Posterior vena cava (tissue), 2 donors: ENCODE results near the gene KAT8. TPM values are rescaled to one million over a fixed set of nuclear protein-coding genes. Genes with fewer than 3 reads are reported as not detected.
A peak's percentile ranks its signal among the peaks of the same experiment; 100 is the strongest.

Experiments
- DNase-seq: peaks from one replicate; pipeline ENCODE4 v3.0.0-alpha.2; 2020; ENCODE audit warnings: low spot score
- intact Hi-C, 2 donors: fragments of 100-400 bp; cut with DNase I; formaldehyde crosslinking; loops; one replicate each; pipeline versions ENCODE4 v1.14.1 to v1.14.2; 2022 to 2023
- total RNA-seq, 2 donors: library from RNA; stranded (reverse); fragmentation: NEBNext Ultra II Directional; extraction: Animal tissue kit (Norgen Biotek cat#: 25700); gene quantifications; one replicate each; pipeline ENCODE4 v1.2.1, GENCODE V29; 2021
- donor health status: DM: yes; HTN: yes; CAD: no.
- donor health status: DM: yes; HTN: yes; CAD: no.

KAT8 gene
- total RNA-seq, 2 donors from 2014 or later = 49.9 to 51.3 TPM

- intact Hi-C loops = loop anchor here in 1 of 2 donors (10.0 kb wide), 1 partner anchor 368 kb away; no protein-coding TSS in a partner anchor
- no peak for DNase-seq
These were observed 35.0 kb upstream of the KAT8 start for GRCh38 chr16:31082368-31083045.

GRCh38 chr16:31083081-31083480, 34.4 kb upstream of the KAT8 start:
- DNase-seq = no peak
- intact Hi-C loops = loop anchor here in 1 of 2 donors (10.0 kb wide), 1 partner anchor 368 kb away; no protein-coding TSS in a partner anchor

- intact Hi-C loops = loop anchor here in 1 of 2 donors (10.0 kb wide), 1 partner anchor 369 kb away; no protein-coding TSS in a partner anchor
These were observed 33.9 kb upstream of the KAT8 start for GRCh38 chr16:31083556-31083955.

GRCh38 chr16:31083981-31084380, 33.5 kb upstream of the KAT8 start:
- intact Hi-C loops = loop anchor here in 1 of 2 donors (10.0 kb wide), 1 partner anchor 369 kb away; no protein-coding TSS in a partner anchor
- DNase-seq = no peak

More at GRCh38 chr16:31083556-31083955, 33.9 kb upstream of the KAT8 start:
- no peak for DNase-seq

DNA sequence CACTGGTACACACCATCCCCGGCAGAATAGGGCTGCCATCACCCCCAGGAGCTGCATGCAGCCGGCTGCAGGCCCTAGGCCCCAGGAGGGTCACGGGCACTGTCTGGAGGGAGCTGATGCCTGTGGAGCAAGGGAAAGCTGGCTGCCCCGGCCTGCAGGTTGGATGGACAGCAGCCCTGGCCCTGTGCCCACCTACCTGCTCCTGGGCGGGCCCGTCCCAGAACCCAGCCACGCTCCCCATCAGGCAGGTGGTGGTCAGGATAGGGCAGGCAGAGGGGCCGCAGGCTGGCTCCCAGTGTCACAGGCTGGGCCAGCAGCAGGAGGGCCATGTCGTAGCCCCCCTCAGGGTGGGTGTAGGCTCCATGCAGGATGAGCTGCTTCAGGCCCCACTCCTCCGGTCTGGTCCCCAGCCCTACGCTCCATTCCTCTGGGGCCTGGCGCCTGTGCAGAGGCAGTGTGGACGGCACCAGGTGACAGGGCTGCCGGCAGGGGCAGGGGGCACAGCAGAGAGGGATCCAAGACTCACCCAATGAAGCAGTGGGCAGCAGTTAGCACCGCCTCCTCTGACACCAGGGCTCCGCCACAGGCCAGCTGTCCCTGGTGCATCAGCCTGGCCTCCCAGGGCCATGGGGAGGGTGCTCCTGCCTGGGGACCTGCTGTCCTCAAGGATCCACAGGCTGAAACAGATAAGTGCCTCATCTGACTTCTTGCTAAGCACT, 32.7 kb upstream of the KAT8 start:
- no peak for DNase-seq
- intact Hi-C loops = loop anchor here in 1 of 2 donors (10.0 kb wide), 1 partner anchor 370 kb away; no protein-coding TSS in a partner anchor

GRCh38 chr16:31085411-31085810, 32.1 kb upstream of the KAT8 start:
- DNase-seq = no peak
- intact Hi-C loops = loop anchor here in 1 of 2 donors (10.0 kb wide), 1 partner anchor 371 kb away; no protein-coding TSS in a partner anchor

- no peak for DNase-seq
- intact Hi-C loops = loop anchor here in 1 of 2 donors (10.0 kb wide), 1 partner anchor 371 kb away; no protein-coding TSS in a partner anchor
These were observed 31.4 kb upstream of the KAT8 start for GRCh38 chr16:31085873-31086628.

- intact Hi-C loops = loop anchor here in 1 of 2 donors (10.0 kb wide), 1 partner anchor 372 kb away; no protein-coding TSS in a partner anchor
- DNase-seq = no peak
These were observed 30.9 kb upstream of the KAT8 start for GRCh38 chr16:31086629-31086906.

GRCh38 chr16:31087481-31087880, 30.0 kb upstream of the KAT8 start:
- DNase-seq = no peak
- intact Hi-C loops = loop anchor here in 1 of 2 donors (10.0 kb wide), 1 partner anchor 373 kb away; no protein-coding TSS in a partner anchor

DNA sequence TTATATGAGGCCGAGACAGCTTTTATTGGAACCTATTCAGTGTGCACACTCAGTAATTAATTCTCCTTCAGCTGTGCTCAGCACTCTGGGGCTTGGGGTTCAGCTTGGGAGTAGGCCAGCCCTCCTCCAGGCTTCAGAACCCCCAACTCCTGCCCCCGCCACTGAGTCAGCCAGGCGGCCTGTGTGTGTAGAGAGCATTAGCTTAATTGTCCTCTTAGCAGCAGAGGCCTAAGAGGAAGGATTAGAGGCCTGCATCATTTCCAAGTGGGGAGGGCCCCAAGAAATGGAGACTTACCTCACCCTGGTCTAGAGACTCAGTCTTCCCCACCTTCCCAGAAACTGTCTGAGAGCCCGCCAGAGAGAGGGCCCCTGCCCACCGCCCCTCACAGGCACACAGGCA, 29.5 kb upstream of the KAT8 start:
- intact Hi-C loops = loop anchor here in 1 of 2 donors (10.0 kb wide), 1 partner anchor 373 kb away; no protein-coding TSS in a partner anchor
- no peak for DNase-seq

- intact Hi-C loops = loop anchor here in 1 of 2 donors (10.0 kb wide), 1 partner anchor 374 kb away; no protein-coding TSS in a partner anchor
- no peak for DNase-seq
These were observed 28.8 kb upstream of the KAT8 start, which contains the start of gene PRSS53 for GRCh38 chr16:31088459-31089183. Gene PRSS53, minus strand, starts transcription at chr16:31088943. Its CDS starts 134 bp downstream, at chr16:31088809.

DNA sequence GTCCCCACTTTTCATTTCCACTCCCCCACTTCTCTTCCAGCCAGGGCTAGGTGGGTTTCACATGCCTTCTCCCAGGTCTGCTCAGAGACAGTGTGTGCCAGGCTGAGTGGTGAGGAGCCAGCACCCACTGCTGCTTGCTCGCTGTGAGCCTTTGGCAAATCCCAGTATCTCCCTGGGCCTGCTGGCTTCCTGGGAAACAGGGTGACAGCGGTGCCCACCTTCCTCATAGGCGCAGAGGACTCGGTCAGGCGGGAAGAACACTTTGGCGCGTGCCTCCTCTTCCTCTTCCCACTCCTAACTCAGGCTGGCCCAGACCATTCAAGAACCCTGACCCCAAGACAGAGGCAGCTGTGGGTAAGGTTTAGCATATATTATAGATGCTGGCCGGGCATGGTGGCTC, 28.3 kb upstream of the KAT8 start:
- no peak for DNase-seq
- intact Hi-C loops = loop anchor here in 1 of 2 donors (10.0 kb wide), 1 partner anchor 374 kb away; no protein-coding TSS in a partner anchor

GRCh38 chr16:31090540-31090939, 26.9 kb upstream of the KAT8 start:
- intact Hi-C loops = loop anchor here in 1 of 2 donors (10.0 kb wide), 1 partner anchor 106 kb away; the partner anchor contains the start of gene HSD3B7
- peak; percentile 50 for DNase-seq

DNA sequence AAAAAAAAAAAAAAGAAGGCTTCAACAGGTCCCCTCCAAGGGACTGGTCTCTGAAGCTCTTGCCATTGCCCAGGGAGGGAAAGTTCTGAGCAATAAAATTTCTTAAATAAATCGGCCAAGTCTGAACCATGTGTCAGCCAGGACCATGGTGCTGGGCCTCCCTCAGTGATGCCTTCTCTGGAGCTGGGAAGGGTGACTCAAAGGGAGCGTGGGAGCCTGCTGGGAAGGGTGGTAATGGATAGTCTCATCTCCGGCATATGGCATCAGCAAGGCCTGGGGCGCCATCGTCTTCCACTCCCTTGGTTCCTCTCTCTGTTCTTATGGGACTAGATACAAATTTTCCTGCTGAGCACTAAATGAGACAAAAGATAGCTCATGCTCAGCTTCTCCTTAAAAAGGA, 25.1 kb upstream of the KAT8 start:
- peak; percentile 76 for DNase-seq
- intact Hi-C loops = loop anchor here in 1 of 2 donors (10.0 kb wide), 1 partner anchor 108 kb away; the partner anchor contains the start of gene HSD3B7

- peak; percentile 72 for DNase-seq
- intact Hi-C loops = loop anchor here in 1 of 2 donors (10.0 kb wide), 1 partner anchor 108 kb away; the partner anchor contains the start of gene HSD3B7
These were observed 24.2 kb upstream of the KAT8 start for GRCh38 chr16:31093132-31093703.

GRCh38 chr16:31094088-31094423, 23.4 kb upstream of the KAT8 start:
- intact Hi-C loops = loop anchor here in 1 of 2 donors (10.0 kb wide), 1 partner anchor 109 kb away; the partner anchor contains the start of gene HSD3B7
- DNase-seq = no peak

GRCh38 chr16:31094424-31095120, 22.9 kb upstream of the KAT8 start, which contains the start of gene VKORC1:
Gene VKORC1, minus strand, starts transcription at chr16:31094797. Its CDS starts 68 bp downstream, at chr16:31094729.
- peak; percentile 99 for DNase-seq
- intact Hi-C loops = loop anchor here in 1 of 2 donors (10.0 kb wide), 1 partner anchor 110 kb away; the partner anchor contains the start of gene HSD3B7
